K562 (cell line): Measurements from ENCODE around the gene ZER1. TPM values are rescaled to one million over a fixed set of nuclear protein-coding genes. Genes with fewer than 3 reads are reported as not detected.

Experiments
- DIDO1 ChIP-seq: fragments of 450-650 bp; IDR thresholded peaks from 2 replicates; pipeline ENCODE4 v1.6.1; 2016; ENCODE audit warnings: low read depth, missing biosample characterization, missing genetic modification characterization
- ETV5 ChIP-seq: sonication (generic); formaldehyde crosslinking; IDR thresholded peaks from 2 replicates; pipeline ENCODE4 v1.4.0; 2020; ENCODE audit warnings: low read depth, mild to moderate bottlenecking, missing genetic modification reagents
- FOXJ2 ChIP-seq: fragments of 200-800 bp; sonication (Bioruptor generic); IDR thresholded peaks from 2 replicates; pipeline ENCODE4 v1.6.1; 2016; ENCODE audit warnings: missing genetic modification characterization, missing compliant biosample characterization
- FOXM1 ChIP-seq, 2 experiments: fragments of 450-650 bp in 1 of 2; sonication (generic) in 1 of 2; formaldehyde crosslinking in 1 of 2; IDR thresholded peaks; 2 replicates each; pipeline versions ENCODE4 v1.6.1 to v1.9.0; 2017 to 2022; ENCODE audit warnings: low read depth in 2 of 2, mild to moderate bottlenecking in 2 of 2, missing genetic modification reagents in 1 of 2, moderate library complexity in 1 of 2
- HMG20B ChIP-seq: fragments of 250-450 bp; sonication (Bioruptor Pico); IDR thresholded peaks from 2 replicates; pipeline ENCODE4 v1.5.0; 2021; ENCODE audit warnings: mild to moderate bottlenecking
- KDM1A ChIP-seq, 2 experiments: fragments of 450-650 bp; IDR thresholded peaks; 2 replicates each; pipeline ENCODE4 v1.6.1; 2016; ENCODE audit warnings: mild to moderate bottlenecking in 2 of 2
- KDM5B ChIP-seq: fragments of 200-600 bp; sonication (generic); IDR thresholded peaks from 2 replicates; pipeline ENCODE4 v1.6.1; 2012; ENCODE audit warnings: low read depth, mild to moderate bottlenecking, moderate library complexity, low read length, control low read depth, inconsistent platforms; ENCODE audit not compliant: insufficient replicate concordance
- KHSRP ChIP-seq: fragments of 450-650 bp; IDR thresholded peaks from 2 replicates; pipeline ENCODE4 v1.6.1; 2017
- MTA1 ChIP-seq: fragments of 450-650 bp; IDR thresholded peaks from 2 replicates; pipeline ENCODE4 v1.6.1; 2017; ENCODE audit warnings: borderline replicate concordance
- PRPF4 ChIP-seq: fragments of 200-400 bp; formaldehyde crosslinking; IDR thresholded peaks from one replicate; pipeline ENCODE4 v1.6.1; 2017; ENCODE audit warnings: low read length, low read depth, mild to moderate bottlenecking; ENCODE audit not compliant: insufficient read depth, poor library complexity, severe bottlenecking
- SIN3B ChIP-seq: fragments of 450-650 bp; IDR thresholded peaks from 2 replicates; pipeline ENCODE4 v1.6.1; 2017; ENCODE audit warnings: low read depth, mild to moderate bottlenecking, moderate library complexity
- TSHZ1 ChIP-seq: fragments of 250-450 bp; sonication (Bioruptor Pico); IDR thresholded peaks from 2 replicates; pipeline ENCODE4 v1.4.0; 2020; ENCODE audit warnings: mild to moderate bottlenecking, moderate library complexity
- ZNF57 ChIP-seq: fragments of 450-650 bp; formaldehyde crosslinking; IDR thresholded peaks from 2 replicates; pipeline ENCODE4 v1.4.0; 2020; ENCODE audit warnings: mild to moderate bottlenecking, moderate library complexity
- polyA plus RNA-seq, 8 experiments: library from polyadenylated mRNA; depleted of rRNA in 4 of 8; stranded (reverse) in 5 of 8; unstranded in 3 of 8; fragments of >200 nt; fragmentation: Nextera tagmentation in 2 of 8; fragmentation: Illumina TruSeq in 1 of 8; extraction: Ambion mirVana in 2 of 8; extraction: Trizol in 1 of 8; gene quantifications; 2 replicates each; pipeline versions ENCODE4 v1.2.1 to v1.2.3, GENCODE V29; 2011 to 2014; ENCODE audit warnings: inconsistent platforms in 1 of 8, missing spikeins in 1 of 8
- total RNA-seq, 7 experiments: library from RNA; depleted of rRNA in 6 of 7; stranded (reverse); fragments of >200 nt in 6 of 7; fragmentation: Illumina TruSeq in 2 of 7; extraction: Trizol in 2 of 7; gene quantifications; 2 replicates each; pipeline versions ENCODE4 v1.2.1 to v1.2.3, GENCODE V29; 2011 to 2021; ENCODE audit warnings: low replicate concordance in 1 of 7
- TF ChIP-seq, protein P1 (sequence below), 2 experiments: fragments of 450-650 bp; IDR thresholded peaks; 2 replicates each; pipeline ENCODE4 v1.6.1; 2016
- TF ChIP-seq, protein P2 (sequence below): fragments of 450-650 bp; formaldehyde crosslinking; IDR thresholded peaks from 2 replicates; pipeline ENCODE4 v1.4.0; 2022; ENCODE audit warnings: missing genetic modification characterization

The ZER1 gene
- total and polyA plus RNA-seq, 9 of the 15 experiments (the other 6 are each of a cell fraction or from before 2014, with no cell fraction given) = 0.07 to 10.7 (median 6.2) TPM

DNA sequence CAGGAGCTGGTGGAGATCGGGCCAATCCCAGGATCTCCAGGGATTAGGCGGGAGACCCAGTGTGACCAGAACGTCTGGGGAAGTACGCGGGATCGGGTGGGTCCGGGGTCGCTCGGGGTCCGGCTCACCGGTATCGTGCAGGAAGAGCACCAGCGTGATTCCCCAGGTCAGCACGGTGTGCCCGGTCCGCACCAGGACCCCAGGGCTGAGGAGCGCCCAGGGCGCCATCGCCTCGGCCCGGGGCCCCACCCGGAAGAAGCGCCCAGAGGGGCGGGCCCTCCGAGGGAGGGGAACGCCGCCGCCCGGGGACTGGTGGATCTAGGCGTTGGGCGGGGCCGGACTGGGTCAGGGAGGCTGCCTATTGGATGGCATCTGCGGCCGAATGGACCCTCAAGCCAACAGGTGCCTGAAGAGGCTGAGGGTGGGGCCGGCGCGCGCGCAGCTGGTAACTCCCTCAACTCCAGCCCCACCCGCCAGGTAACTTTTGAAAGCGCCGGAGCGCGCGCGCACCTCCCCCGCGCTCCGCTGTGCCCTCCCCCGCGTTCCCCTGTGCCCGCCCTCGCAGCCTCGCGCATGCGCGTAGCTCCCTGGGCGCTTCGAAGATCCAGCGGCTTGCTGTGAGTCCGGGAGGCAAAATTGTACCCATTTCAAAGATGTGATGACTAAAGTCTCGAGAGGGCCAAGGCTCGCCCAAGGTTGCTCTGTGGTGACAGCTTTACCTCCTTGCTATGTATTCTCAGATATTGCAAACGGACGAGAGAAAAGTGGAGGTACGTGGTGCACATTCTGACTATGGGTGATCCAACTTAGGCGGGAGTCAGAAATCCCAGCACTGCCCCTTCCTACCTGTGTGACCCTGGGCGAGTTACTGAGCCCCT lies 47.6 kb downstream of the ZER1 start, which contains the start of gene ZDHHC12 (continued):
- no peak for TF ChIP-seq TSHZ1 (CRISPR knock-in tag)
- TF ChIP-seq, protein P1, sequence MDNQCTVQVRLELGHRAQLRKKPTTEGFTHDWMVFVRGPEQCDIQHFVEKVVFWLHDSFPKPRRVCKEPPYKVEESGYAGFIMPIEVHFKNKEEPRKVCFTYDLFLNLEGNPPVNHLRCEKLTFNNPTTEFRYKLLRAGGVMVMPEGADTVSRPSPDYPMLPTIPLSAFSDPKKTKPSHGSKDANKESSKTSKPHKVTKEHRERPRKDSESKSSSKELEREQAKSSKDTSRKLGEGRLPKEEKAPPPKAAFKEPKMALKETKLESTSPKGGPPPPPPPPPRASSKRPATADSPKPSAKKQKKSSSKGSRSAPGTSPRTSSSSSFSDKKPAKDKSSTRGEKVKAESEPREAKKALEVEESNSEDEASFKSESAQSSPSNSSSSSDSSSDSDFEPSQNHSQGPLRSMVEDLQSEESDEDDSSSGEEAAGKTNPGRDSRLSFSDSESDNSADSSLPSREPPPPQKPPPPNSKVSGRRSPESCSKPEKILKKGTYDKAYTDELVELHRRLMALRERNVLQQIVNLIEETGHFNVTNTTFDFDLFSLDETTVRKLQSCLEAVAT (IDR thresholded peaks at IDR 0.05) = no peak; a peak in 1 of 4 replicates
- TF ChIP-seq KDM5B = peak; percentile 88
- TF ChIP-seq KHSRP = no peak
- TF ChIP-seq KDM1A (IDR thresholded peaks at IDR 0.05) = peak; percentile 89 to 98
- TF ChIP-seq DIDO1 (tag) = no peak
- no peak for TF ChIP-seq PRPF4
- TF ChIP-seq, protein P2, sequence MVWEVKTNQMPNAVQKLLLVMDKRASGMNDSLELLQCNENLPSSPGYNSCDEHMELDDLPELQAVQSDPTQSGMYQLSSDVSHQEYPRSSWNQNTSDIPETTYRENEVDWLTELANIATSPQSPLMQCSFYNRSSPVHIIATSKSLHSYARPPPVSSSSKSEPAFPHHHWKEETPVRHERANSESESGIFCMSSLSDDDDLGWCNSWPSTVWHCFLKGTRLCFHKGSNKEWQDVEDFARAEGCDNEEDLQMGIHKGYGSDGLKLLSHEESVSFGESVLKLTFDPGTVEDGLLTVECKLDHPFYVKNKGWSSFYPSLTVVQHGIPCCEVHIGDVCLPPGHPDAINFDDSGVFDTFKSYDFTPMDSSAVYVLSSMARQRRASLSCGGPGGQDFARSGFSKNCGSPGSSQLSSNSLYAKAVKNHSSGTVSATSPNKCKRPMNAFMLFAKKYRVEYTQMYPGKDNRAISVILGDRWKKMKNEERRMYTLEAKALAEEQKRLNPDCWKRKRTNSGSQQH (CRISPR knock-in tag) = peak; percentile 48; the same call in 1 of the 2 replicates
- TF ChIP-seq FOXM1 (IDR thresholded peaks at IDR 0.05; ENCODE audit: low read depth) = peak; percentile 47
- TF ChIP-seq FOXM1 (CRISPR knock-in tag; IDR thresholded peaks at IDR 0.05; ENCODE audit: low read depth) = no peak; the same call in none of the 2 replicates
- TF ChIP-seq ZNF57 (CRISPR knock-in tag) = no peak
- peak; percentile 22; the same call in 1 of the 2 replicates for TF ChIP-seq MTA1
- no peak for TF ChIP-seq FOXJ2 (tag)
- peak; percentile 60; the same call in 1 of the 2 replicates for TF ChIP-seq SIN3B
- no peak for TF ChIP-seq HMG20B (CRISPR knock-in tag)
- peak; percentile 13; the same call in 1 of the 2 replicates for TF ChIP-seq ETV5 (CRISPR knock-in tag)
